ENCODE results near the gene TNRC18.

GRCh38 chr7:5452937-5453540, 29.4 kb upstream of the TNRC18 start:
- no peak for TF ChIP-seq CTCF (conservative IDR thresholded peaks at IDR 0.05)
- TF ChIP-seq EZH2 (IDR thresholded peaks at IDR 0.05; ENCODE audit: low read depth), result no peak
